ENCODE results near the gene MVB12B.

The MVB12B gene

GRCh38 chr9:126408004-126408403 lies 81.4 kb downstream of the MVB12B start:
- DNase-seq (ENCODE audit: low read depth) = no peak

DNA sequence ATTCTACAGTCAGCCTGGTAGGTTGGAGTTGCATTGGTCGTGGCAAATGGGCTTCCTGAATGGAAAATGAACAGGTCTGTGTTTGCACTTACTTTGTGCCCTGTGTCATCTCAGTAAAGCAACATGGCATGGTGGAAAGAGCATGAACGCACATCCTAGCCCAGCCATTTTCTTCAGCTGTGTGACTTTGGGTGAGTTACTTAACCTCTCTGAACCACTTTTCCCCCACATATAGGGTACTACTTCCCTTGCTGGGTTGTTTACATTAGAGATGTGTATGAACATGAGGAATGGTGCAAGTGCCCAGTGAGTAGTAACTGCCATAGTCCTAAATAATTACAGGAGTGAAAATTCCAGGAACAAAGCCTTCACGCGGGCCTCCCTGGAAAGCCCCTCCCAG lies 83.6 kb downstream of the MVB12B start:
- DNase-seq (ENCODE audit: low read depth) = no peak

- peak; percentile 22 for DNase-seq (ENCODE audit: low read depth)
Measured at GRCh38 chr9:126411225-126411947, 84.8 kb downstream of the MVB12B start.

GRCh38 chr9:126411948-126412284 lies 85.3 kb downstream of the MVB12B start:
- no peak for DNase-seq (ENCODE audit: low read depth)

DNA sequence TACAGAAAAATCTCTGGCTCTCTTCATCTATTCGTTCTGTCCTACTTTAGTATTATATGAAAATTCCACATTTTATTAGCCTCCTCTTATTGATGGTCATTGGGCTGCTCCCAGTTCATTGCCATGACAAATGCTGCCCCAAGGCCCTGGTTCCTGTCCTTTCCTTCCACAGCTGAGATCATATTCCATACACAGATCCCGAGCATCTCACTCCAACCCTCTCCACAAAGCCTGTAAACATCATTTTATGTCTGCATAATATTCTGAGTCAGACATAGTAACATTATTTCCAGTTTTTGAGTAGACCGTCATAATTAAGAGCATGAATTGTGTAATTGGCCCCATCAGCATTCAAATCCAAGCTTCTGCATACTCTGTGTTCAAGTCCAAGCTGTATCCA lies 86.3 kb downstream of the MVB12B start:
- DNase-seq (ENCODE audit: low read depth) = no peak

DNA sequence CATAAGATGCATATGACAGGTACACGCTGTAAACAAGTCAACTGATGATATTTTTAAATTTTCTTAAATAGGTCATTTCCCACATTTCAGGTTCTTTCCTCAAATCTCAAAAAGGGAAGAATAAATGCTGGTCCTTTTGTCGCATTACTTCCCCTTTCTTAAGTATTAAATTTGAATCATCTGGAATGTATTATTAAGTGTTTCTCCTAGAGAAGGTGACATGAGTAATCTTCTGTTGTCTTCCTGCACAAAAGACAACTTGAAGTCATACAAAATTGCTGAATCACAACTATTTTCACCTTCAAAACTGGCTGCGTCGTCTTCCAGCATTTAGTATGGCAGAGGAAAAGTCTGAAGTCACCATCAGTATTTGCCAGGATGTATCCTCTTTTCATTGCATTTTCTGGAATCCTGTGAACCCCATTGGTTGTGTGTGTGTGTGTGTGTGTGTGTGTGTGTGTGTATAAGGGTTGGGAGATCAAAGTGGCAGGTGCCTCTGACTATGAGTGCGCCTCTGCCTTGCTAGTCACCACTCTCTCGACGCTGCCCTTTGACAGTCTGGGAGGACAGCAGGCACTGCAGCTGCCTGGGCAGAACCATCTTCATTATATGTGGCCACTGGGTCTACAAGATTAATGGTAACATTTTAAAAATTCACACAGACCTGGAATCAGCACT lies 86.9 kb downstream of the MVB12B start:
- no peak for DNase-seq (ENCODE audit: low read depth)

- no peak for DNase-seq (ENCODE audit: low read depth)
Measured at GRCh38 chr9:126415741-126416370, 89.2 kb downstream of the MVB12B start.

DNA sequence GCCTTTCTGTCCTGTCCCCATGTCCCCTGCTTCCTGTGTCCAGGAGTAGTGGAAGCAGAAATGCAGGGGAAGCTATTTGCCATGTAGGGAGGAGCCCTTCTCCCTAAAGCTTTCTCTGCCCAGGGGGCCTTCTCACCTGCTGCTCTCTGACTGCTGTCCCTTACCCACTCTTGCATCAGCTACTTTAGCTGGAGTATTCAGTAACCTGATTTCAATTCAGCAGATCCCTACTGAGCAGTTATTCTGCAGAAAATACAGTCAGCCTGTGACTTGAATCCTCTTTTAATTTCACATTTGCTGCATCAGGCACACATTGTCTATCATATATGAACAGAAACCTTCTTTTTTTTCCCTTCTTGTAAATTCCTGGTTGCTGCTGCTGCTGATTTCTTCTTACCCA lies 90.4 kb downstream of the MVB12B start:
- no peak for DNase-seq (ENCODE audit: low read depth)

DNA sequence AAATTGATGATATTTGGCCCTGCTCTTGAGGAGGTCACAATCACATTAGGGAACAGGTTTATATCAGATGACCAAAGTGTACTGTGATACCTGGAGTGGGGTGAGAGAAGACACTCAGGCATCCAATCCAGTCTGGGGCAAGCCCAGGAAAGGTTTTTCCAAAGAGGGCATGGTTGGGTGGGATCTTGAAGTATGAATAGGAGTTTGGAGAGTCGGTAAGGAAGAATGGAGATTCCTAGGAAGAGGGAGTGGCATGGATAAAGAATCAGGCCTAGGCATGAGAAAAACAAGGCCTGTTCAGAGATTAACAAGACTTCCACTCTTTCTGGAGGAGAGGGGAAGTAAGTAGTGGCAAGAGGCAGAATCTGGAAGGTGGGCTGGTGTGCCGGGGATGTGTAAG lies 91.1 kb downstream of the MVB12B start:
- no peak for DNase-seq (ENCODE audit: low read depth)

DNA sequence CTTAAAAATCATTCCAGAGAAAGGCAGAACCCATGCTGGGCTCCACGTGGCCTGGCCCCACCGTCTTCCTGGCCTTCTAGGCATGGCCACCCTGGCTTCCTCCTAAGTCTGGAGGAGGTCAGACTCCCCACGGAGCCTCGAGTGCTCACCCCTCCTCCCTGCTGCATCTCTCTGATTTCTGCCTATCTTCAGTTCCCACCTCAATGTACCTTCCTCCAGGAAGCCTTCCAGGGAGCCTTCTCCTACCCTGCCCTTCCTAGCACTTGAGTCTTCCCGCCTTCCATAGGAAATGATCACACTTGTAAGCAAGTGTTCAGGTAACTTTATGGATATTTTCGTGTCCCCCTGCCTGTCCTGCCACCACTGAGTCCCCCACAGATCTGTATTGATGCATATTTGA lies 92.0 kb downstream of the MVB12B start:
- DNase-seq (ENCODE audit: low read depth) = no peak

DNA sequence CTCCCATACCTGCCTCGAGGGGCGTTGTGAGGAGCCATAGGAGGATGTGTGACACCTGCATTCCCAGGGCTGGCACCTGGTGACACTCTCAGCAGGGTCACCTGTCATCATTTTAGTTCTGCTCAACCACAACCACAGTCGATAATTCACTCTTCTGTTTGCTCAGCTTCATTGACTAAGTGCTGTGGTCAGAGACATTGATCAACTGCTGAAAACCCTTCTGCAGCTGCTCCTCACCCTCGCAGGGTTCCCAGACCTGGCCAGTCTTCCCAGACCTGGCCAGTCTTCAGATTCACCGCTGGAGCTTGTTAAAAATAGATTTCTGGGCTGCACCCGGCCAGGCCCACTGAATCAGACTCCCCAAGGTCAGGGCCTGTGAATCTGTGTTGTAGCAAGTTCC lies 92.8 kb downstream of the MVB12B start:
- no peak for DNase-seq (ENCODE audit: low read depth)

DNA sequence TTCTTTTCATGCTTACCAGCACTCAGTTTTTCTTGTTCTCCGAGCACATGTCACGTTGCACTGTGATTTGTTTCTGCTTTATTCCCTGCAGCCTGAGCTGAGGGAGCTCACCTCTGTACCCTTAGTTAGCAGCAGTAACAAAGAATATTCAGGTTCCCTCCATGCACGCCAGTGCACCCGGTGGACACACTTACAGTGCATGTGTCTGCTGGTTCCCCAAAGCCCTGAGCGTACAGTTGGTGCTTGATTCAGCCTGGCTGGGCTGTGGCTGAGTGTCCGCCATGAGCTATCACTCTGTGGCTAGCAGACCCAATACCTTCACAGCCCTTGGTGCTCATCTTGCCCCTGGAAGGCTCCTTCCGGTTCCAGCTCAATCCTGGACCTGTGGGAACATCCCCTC lies 93.5 kb downstream of the MVB12B start:
- no peak for DNase-seq (ENCODE audit: low read depth)

DNA sequence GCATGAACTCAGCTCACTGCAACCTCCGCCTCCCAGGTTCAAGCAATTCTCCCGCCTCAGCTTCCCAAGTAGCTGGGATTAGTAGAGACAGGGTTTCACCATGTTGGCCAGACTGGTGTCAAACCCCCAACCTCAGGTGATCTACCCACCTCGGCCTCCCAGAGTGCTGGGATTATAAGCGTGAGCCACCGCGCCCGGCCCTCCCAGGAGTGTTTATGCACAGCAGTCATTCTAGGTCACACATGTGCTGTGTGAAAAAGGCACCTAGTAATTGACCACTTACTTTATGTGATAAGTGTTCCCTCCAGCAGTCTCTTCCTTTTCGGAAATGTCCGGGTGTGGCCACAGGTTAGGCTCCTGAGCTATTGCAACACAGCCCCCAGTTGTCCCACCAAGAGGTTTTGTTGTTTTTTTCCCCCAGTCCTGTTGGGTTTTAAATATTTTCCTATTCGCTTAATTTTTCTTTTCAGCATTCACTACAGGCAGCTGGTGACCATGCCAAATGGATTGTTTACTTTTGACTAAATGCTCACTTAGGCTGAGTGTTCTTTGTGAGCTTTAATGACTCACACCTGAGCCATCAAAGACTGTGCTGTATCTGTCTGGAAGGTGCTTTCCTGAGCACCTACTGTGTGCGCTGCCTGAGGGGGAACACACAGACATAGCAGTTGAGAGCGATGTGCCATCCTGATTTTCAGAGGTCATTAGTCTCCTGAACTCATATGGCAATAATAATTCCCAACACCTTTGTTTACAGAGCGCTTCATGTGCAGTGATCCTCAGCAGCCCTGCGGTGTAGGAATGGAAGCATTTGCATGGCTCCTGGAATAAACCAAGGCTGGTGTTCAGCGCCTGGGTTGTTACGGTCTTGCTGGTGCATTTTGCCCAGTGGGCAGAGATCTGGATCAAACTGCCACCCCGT lies 94.3 kb downstream of the MVB12B start:
- no peak for DNase-seq (ENCODE audit: low read depth)

- DNase-seq (ENCODE audit: low read depth) = no peak
Measured at GRCh38 chr9:126421567-126422428, 95.2 kb downstream of the MVB12B start.

- DNase-seq (ENCODE audit: low read depth) = no peak
Measured at GRCh38 chr9:126423142-126423915, 96.7 kb downstream of the MVB12B start.

DNA sequence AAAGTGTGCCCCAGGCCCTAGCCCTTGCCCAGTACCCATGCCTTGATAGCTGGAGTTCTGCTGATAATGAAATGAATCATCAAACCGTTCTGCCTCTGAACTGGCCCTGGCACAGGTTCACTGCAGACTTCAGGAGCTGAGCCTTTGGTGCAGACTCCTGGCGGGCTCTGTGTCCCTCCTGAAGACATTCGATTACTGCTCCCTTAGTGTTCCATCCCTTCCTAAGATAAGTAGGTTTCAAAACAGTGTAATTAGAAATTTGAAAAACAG lies 97.2 kb downstream of the MVB12B start:
- DNase-seq (ENCODE audit: low read depth) = no peak

DNA sequence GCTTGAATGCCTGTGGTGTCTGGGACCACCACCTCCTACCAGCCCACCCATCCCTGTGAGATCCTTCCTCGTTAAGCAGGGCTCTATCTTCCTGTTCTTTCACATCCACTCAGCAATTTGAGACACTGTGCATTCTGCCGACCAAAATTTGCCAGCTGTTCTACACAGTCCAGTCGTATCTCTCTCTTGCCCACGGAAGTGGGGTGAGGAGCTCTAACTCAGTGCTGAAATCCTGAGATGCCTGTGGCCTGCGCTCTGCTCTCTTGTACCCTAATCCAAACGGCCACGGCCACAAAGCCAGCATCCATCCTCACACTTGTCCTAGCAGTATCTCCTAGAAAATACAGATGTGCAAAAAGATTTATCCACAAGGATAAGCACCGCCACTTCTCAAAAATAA lies 97.9 kb downstream of the MVB12B start:
- no peak for DNase-seq (ENCODE audit: low read depth)

DNA sequence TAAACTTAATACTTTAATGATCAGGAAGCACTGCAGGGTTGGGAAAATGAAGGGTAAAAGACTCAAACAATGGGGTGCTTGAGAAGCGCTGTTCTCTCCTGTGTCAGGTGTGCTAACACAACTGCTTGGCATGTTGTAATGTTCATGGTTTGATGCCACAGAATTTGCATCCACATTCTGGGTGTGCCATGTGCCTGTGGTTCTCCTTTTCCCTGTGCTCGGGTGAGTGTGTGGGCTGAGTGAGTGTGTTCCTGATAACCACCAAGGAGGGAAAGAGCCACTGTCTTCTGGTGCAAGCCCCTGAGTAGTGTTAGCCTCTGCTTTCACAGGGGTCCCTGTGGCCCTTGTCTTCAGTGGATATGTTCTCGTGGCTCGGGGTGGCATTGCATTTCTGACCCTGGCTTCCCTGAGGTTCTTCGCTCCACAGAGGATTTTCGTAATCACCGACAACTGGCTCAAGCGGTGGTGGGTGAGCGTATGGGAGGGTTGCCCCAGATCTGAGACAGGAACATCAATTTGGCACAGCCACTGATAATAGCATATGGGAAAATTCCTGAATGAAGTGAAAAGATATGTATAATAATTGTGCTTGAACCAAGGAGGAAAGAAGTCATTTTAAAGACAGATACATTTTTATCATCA lies 102.0 kb downstream of the MVB12B start:
- no peak for DNase-seq (ENCODE audit: low read depth)

- DNase-seq (ENCODE audit: low read depth) = no peak
Measured at GRCh38 chr9:126429190-126429589, 102.6 kb downstream of the MVB12B start.

- DNase-seq (ENCODE audit: low read depth) = no peak
Measured at GRCh38 chr9:126430124-126430523, 103.5 kb downstream of the MVB12B start.
